NCI-H2227 treated with DMSO at 0.1 percent for 48 hours (cell line): ENCODE measurements around the gene LATS1.

Experiments
- DNase-seq: peaks from one replicate; lab custom pipeline; 2025; lab: John Stamatoyannopoulos, UW

Gene LATS1

DNA sequence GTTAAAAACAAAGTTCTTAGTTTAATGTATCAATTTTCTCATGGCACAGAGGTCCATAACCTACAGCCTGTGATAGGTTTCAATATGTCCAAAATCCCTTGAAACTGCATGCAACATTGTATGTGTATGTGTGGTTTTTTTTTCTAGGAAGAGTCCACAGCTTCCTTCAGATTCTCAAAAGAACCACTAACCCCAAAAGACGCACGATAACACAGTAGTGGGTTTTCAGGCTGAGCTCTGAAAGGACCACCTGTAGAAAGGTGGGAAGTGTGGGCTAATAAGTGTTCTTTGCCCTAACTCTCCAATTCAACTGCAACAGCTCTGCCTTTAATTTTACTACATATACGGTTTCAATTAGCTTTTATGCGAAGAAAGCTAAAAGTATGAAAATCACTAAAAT, 57.9 kb downstream of the LATS1 start:
- DNase-seq = no peak

DNA sequence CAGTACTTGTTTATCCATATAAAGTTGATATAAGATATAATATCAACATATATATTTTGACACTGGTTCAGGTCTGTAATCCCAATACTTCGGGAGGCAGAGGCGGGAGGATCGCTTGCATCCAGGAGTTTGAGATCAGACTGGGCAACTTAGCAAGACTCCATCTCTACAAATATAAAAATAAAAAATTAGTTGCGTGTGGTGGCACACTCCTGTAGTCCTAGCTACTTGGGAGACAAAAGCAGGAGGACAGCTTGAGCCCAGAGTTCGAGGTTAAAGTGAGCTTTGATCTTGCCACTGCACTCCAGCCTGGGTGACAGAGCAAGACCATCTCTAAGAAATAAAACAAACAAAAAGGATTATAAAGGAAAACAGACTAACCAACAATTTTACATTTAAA, 60.5 kb downstream of the LATS1 start:
- no peak for DNase-seq

DNA sequence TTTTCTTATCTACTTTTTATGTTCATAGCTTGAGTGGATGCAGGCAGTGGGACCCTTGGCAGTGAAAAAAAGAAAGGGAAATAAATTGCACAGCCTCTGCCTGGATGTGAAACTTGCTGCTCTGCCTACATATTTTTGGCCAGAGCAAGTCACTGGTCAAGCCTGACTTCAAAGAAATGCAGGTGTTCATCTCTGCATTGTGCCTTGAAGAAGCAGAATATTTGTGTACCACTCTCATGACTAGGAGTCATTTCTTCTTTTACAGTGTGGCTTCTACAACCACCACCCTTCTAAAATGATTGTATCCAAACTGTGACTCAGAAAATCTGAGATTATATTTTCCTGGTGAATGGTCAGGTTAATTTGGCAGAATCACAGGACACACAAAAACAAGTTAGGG, 66.8 kb downstream of the LATS1 start:
- no peak for DNase-seq

DNA sequence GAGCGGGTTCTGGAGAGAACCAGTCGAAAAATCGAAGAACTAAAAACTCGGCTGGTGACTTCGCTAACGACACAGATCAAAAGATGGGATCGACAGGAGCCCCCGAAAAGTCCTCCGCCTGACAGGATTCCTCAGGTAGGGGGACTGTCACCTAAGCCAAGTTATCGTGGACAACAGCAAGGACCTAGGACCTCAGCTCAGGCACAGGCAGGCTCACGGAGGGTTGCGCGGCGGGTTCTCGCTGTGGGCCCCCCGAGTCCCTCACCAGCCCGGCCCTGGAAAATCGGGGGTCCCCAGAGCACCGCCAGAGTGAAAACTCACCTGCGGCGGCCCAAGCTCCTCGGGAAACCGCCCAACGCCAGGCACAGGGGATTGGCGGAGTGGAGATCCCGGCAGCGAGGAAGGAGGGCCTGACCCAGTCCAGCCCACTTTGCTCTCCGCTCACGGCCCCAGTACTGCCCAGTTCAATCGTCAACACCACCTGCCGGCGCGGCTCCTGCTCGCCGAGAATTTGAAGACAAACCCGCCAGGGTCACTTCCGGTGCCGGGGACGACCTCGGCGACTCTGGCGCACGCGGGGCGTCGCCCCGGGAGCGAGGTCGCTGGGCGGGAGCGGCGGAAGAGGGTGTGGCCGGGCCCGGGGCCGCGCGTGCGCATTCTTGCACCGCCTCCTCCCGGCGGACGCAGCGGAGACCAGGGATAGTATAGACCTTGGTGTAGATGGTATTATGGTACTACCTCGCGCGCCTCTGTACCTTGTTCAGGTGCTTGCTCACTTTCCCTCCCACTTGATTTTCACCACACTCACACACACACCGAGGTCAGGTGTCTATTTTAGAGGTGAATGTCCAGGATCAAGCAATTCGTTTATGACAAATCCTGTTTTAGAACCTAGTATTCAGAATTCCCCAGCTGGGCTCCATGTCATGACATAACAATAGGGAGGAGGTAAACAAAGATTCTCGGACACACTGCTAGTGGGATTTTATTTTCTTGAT, 69.5 kb downstream of the LATS1 start, which contains the start of gene KATNA1:
TSS of gene KATNA1 (minus strand) at position 567 of the 998 bp plus-strand sequence. CDS start 10,167 bp downstream, outside the sequence.
- DNase-seq = peak; percentile 88

DNA sequence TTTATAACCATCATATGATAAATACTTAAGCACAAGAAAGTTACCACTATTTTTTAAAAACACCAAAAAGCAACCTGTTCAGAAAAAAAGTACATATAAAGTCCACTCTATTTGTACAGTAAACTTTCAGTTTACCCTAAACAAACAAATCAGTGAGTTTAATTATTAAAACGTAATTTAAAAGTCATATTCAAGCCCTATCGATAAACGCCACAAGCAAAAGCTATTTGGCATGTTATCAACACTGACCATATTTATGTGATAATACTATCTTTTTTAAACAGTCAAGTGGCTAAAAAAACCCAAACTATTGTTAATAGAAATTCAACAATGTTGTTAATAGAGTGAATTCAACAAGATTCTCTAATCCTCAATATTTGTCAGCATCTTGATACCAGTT, 71.3 kb downstream of the LATS1 start:
- no peak for DNase-seq

- no peak for DNase-seq
These were observed 74.9 kb downstream of the LATS1 start for GRCh38 chr6:149642829-149643580.

DNA sequence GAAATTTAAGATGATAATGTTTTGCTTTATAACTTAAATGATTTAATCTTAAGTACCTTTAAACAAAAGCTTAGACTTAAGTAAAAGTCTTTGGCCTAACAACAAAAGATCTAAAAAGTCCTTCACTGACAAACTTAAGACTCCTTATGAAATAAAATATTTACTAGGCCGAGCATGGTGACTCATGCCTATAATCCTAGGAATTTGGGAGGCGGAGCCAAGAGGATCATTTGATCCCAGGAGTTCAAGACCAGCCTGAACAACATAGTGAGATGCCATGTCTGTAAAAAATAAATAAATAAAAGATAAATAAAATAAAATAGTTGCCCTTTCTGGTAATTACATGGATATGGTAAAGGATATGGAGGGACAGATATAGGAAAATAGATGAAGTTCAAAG, 81.8 kb downstream of the LATS1 start:
- no peak for DNase-seq

- DNase-seq = no peak
These were observed 83.6 kb downstream of the LATS1 start for GRCh38 chr6:149634315-149634714.

- no peak for DNase-seq
These were observed 88.9 kb downstream of the LATS1 start for GRCh38 chr6:149628875-149629510.

DNA sequence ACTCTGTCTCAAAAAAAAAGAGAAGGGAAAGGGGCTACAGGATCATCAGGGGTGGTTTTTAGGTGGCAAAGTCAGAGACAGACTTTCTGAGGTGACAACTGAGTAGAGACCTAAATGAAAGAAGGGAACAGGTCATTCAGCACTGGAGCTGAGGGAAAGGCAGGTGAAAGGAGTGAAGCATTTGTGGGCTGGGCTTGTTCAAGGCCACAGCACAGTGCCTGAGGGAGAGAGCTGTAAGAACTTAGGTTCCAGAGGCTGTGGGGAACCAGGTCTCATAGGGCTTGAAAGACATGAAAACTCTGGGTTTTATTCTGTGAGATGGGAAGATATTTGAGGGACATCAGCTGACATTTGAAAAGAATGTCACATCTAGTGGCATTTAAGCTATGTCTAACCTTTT, 90.2 kb downstream of the LATS1 start:
- DNase-seq = no peak

DNA sequence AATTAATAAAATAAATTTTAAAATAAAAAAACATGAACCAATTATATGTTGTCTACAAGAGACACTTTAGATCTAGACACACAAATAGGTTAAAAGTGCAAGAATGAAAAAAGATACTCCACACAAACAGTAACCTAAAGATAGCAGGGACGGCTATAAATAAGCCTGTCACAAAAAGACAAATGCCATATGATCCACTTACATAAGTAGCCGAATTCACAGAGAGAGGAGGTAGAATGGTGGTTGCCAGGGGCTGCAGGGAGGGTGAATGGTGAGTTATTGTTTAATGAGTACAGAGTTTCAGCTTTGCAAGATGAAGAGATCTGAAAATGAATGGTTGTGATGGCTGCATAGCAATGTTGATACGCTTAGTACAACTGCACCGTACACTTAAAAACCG, 102.1 kb downstream of the LATS1 start:
- no peak for DNase-seq

DNA sequence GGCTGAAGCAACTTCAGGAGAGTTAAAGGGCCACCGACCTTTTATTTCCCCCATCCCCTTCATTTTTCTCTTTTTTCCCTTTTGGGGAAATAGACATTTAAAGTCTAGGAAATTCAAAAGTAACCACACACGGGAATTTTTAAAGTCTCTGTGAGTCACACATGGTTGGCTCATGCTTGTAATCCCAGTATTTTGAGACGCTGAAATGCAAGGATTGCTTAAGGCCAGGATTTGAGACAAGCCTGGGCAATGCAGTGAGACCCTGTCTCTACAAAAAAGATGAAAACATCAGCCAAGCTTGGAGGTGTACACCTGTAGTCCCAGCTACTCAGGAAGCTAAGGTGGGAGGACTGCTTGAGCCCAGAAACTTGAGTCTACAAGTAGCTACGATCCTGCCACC, 103.6 kb downstream of the LATS1 start:
- DNase-seq = no peak

GRCh38 chr6:149608381-149608982, 109.4 kb downstream of the LATS1 start:
- DNase-seq = no peak
